DMS79 (cell line): ENCODE results near the gene TFAM.
"Not testable (repeated sequence)": the region's sequence is repeated elsewhere in the genome, so short reads cannot be mapped to it uniquely, and the experiment has no call there.

Source experiments
- DNase-seq: peaks from one replicate; lab custom pipeline; 2025; lab: John Stamatoyannopoulos, UW

TFAM gene

GRCh38 chr10:58372607-58373441, 12.4 kb upstream of the TFAM start:
- DNase-seq = no peak

GRCh38 chr10:58373442-58373827, 11.8 kb upstream of the TFAM start:
- DNase-seq = no peak

GRCh38 chr10:58382489-58382995, 2.7 kb upstream of the TFAM start:
- no peak for DNase-seq

GRCh38 chr10:58384095-58384494, 1.1 kb upstream of the TFAM start:
- no peak for DNase-seq

DNA sequence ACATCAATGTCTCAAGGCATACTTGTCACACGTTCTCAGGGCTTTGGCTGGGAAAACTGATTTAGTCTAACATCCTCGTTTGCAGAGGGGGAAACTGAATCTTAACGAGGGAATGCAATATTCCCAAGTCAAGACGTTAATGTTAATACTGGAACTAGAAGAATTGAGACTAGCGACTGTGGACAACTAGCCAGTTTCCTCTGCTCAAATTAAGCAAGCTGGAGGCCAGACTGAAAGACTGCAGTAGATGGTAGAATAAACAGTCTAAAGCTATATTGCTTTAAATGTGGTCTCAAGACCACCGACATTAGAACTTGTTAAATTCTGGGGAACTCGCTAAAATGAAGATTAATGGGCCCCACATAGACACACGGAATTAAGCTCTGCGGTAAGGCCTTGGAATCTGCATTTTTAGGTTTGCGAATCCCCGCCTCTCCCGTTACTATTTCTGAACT, 639 bp upstream of the TFAM start:
- no peak for DNase-seq

DNA sequence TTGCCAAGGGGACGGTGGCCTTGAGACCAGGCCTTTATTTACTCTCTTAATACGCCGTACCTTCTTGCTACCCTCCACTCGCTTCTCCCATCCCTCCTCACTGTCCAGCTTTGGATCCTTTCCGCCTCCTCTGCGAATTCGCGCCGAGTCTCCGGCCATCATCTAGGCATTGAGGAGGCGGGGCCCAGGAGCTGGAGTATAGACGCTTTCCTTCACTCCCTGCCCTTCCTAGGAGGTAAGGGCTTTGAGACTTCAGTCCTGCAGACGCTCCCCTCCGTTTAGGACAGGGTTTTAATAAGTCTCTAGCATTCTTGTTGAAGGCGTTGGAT, 538 bp downstream of the TFAM start:
- no peak for DNase-seq

- no peak for DNase-seq
Observed at GRCh38 chr10:58389024-58389423, 3.8 kb downstream of the TFAM start.

- DNase-seq = no peak
Observed at GRCh38 chr10:58393317-58393716, 8.1 kb downstream of the TFAM start.

- no peak for DNase-seq
Observed at GRCh38 chr10:58394471-58394870, 9.3 kb downstream of the TFAM start.

- no peak for DNase-seq
Observed at GRCh38 chr10:58396057-58396456, 10.8 kb downstream of the TFAM start.

GRCh38 chr10:58397830-58398229, 12.6 kb downstream of the TFAM start:
- no peak for DNase-seq

GRCh38 chr10:58399410-58399809, 14.2 kb downstream of the TFAM start:
- DNase-seq = no peak

DNA sequence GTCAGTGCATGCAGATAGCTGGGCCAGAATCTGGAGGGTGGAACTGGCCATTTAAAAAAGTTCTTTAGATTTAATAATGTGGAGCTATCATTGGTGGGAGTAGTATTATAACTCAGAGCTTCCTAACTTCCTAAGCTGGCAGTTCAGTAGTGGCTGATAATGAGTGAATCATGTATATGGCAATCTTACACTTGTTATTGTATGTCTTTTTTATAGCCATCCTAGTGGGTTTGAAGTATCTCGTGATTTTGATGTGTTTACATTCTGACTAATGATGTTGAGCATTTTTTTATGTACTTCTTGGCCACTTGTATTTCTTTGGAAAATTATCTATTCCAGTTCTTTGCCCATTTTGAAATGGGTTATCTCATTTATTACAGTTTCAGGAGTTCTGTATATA, 15.4 kb downstream of the TFAM start:
- no peak for DNase-seq

DNA sequence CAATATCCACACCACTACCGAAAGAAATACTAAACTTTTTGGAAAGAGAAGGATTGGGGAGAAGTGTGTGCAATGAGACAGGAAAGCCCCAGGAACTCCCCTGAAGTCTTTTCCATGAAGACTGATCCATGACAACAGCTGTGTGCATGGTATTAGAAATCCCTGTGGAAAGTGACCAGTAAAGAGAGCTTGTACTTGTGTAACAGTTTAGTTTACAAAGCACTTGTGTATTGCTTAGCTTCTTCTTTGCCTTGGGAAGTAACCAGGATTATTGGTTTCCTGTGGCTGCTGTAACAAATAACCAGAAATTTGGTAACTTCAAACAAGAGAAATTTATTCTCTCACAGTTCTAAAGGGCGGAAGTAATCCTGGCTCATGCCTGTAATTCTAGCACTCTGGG, 18.8 kb downstream of the TFAM start:
- no peak for DNase-seq

DNA sequence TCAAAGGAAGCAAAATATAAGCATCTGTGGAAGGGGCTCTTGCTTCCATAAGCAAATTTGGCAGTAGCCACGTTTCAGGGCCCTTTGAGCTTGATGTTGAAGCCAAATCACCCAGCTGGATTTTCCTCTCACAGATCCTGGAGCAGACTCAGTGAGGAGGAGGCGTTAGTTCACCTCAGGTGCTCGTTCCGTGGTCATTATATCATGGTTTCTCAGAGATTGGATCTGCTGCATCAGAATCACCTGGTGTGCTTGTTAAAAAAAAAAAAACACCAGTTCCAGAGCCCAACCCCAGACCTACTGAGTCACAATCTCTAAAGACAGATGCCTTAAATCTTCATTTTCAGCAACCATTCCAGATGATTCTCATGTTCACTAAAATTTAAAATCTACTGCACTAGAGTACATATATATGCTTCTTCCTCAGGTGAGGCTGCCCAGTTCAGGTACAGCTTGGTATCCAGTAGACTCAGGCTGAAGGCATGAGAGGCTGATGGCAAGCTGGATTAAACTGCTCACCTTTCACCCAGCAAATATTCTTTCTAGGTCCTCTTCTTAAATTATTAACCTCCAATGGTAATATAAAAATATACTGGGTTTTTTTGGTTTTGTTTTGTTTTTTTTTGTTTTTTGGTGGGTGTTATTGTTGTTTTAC, 24.9 kb downstream of the TFAM start:
- no peak for DNase-seq

- DNase-seq = no peak
Observed at GRCh38 chr10:58412502-58412961, 27.3 kb downstream of the TFAM start.

DNA sequence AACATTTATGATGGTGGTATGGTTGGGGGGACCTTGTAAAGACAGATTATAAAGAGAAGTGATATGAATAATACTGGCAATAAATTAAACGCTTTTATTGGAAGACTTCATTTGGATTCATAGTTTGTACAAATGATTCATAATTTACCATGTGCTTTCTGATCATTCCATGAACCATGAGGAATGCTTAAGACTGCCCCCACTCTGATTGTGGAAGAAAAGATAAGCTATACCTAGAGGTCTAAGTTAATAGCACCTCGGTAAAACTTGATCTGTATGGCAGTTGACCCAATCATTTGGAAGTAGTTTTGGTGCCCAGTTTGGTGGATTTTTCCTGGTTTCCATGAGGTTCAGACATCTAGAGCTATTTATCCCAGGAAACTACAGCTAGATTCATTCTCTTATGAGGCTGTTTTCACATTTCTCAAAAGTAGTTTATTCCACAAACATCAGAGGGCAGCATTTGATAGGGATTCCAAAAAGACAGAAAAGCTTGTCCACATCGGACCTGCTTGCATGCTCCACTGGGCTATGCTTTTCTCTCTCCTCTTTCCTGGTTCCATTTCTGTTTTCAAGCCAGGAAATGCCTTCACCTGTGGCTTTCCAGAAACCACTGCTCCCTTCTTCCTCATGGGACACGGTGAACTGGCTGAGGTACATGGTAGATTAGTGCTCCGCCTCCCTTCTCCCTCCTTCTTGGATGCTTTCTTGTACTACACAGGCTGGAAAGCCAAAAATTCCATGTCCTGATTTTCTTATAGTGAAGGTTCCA, 29.2 kb downstream of the TFAM start:
- no peak for DNase-seq

DNA sequence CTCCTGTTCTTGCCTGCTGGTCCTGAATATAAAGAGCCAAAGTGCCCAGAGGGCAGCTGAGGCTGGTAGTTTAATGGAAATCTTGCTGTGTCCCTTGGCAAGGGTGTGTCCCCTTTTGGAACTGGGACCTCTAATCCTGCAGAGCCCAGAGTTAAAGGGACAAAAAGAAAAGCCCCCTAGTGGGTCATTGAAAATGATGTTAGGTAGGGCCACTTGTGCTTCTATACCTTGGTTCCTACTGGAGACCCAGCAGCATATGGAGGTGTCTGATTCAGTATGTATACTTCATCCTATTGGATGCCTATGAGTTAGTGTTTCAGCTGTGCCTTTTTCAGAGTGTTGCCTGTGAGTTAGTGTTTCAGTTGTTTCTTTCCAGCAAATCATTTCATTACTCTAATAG, 30.5 kb downstream of the TFAM start:
- no peak for DNase-seq

- not testable (repeated sequence) for DNase-seq
Observed at GRCh38 chr10:58417902-58418301, 32.7 kb downstream of the TFAM start.

- no peak for DNase-seq
Observed at GRCh38 chr10:58424176-58424575, 39.0 kb downstream of the TFAM start.

DNA sequence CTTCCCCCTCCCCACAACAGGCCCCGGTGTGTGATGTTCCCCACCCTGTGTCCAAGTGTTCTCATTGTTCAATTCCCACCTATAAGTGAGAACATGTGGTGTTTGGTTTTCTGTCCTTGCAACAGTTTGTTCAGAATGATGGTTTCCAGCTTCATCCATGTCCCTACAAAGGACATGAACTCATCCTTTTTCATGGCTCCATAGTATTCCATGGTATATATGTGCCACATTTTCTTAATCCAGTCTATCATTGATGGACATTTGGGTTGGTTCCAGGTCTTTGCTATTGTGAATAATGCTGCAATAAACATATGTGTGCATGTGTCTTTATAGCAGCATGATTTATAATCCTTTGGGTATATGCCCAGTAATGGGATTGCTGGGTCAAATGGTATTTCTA, 43.2 kb downstream of the TFAM start:
- not testable (repeated sequence) for DNase-seq

DNA sequence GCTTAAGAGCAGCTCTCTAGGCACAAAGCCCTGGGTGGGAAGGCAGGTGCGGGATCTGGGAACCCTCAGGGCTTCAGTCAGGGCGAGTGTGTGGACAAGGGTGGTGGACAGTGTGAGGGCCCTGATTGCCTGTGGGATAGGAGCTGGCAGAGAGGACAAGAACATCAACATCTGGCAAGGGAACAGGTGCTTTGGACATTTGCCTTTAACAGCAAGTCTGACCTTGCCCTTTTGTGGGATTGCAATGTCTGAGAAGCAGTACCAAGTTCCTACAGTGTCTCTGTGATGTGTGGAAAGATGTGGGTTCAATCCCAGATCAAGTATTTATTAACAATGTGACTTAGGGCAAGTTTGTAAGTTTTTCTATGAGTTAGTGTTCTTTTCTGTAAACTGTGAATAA, 46.7 kb downstream of the TFAM start:
- DNase-seq = no peak

GRCh38 chr10:58433066-58433465, 47.9 kb downstream of the TFAM start:
- DNase-seq = no peak
